ENCODE measurements around the gene PSMB5. TPM values are rescaled to one million over a fixed set of nuclear protein-coding genes. Genes with fewer than 3 reads are reported as not detected.

Gene PSMB5
- total RNA-seq, 1 donor from 2014 or later = 289 TPM

- TF ChIP-seq CTCF (IDR thresholded peaks at IDR 0.05; ENCODE audit: partially characterized antibody, unreplicated experiment) = no peak
- Mint-ChIP-seq H3K4me1 (ENCODE audit: low read depth, unreplicated experiment) (peaks cover 4% of the 10 kb centered on the region), H3K4me3 (ENCODE audit: unreplicated experiment) (no peak overlapping the region), H3K27me3 (ENCODE audit: unreplicated experiment) (peaks cover 2% of the 10 kb centered on the region), H3K27ac (ENCODE audit: unreplicated experiment) (no peak overlapping the region), H3K36me3 (ENCODE audit: unreplicated experiment) (peaks cover 5% of the 10 kb centered on the region), H3K9me3 (ENCODE audit: unreplicated experiment) (peaks cover 1% of the 10 kb centered on the region)
- no peak for DNase-seq
Observed at GRCh38 chr14:23077962-23078361, 43.3 kb upstream of the PSMB5 start.

GRCh38 chr14:23076785-23077408 is 42.2 kb upstream of the PSMB5 start:
- no peak overlapping the region for H3K27ac Mint-ChIP-seq (ENCODE audit: unreplicated experiment)
- peak; percentile 74 for TF ChIP-seq CTCF (IDR thresholded peaks at IDR 0.05; ENCODE audit: partially characterized antibody, unreplicated experiment)
- peaks cover 1% of the 10 kb centered on the region for H3K9me3 Mint-ChIP-seq (ENCODE audit: unreplicated experiment)
- peaks cover 9% of the 10 kb centered on the region for H3K4me1 Mint-ChIP-seq (ENCODE audit: low read depth, unreplicated experiment)
- DNase-seq = no peak
- H3K36me3 Mint-ChIP-seq (ENCODE audit: unreplicated experiment) = peaks cover 5% of the 10 kb centered on the region
- peaks cover 2% of the 10 kb centered on the region for H3K27me3 Mint-ChIP-seq (ENCODE audit: unreplicated experiment)
- H3K4me3 Mint-ChIP-seq (ENCODE audit: unreplicated experiment) = no peak overlapping the region

GRCh38 chr14:23074906-23075305 is 40.2 kb upstream of the PSMB5 start:
- no peaks in the 10 kb centered on the region for H3K36me3 Mint-ChIP-seq (ENCODE audit: unreplicated experiment)
- peaks cover 5% of the 10 kb centered on the region for H3K27me3 Mint-ChIP-seq (ENCODE audit: unreplicated experiment)
- no peak for TF ChIP-seq CTCF (IDR thresholded peaks at IDR 0.05; ENCODE audit: partially characterized antibody, unreplicated experiment)
- peaks cover 5% of the 10 kb centered on the region for H3K9me3 Mint-ChIP-seq (ENCODE audit: unreplicated experiment)
- peaks cover 16% of the 10 kb centered on the region for H3K4me1 Mint-ChIP-seq (ENCODE audit: low read depth, unreplicated experiment)
- no peak for DNase-seq
- no peak overlapping the region for H3K4me3 Mint-ChIP-seq (ENCODE audit: unreplicated experiment)
- no peak overlapping the region for H3K27ac Mint-ChIP-seq (ENCODE audit: unreplicated experiment)

GRCh38 chr14:23071921-23072539 is 37.3 kb upstream of the PSMB5 start:
- no peak for TF ChIP-seq CTCF (IDR thresholded peaks at IDR 0.05; ENCODE audit: partially characterized antibody, unreplicated experiment)
- Mint-ChIP-seq H3K36me3 (ENCODE audit: unreplicated experiment) (peaks cover 1% of the 10 kb centered on the region), H3K4me1 (ENCODE audit: low read depth, unreplicated experiment) (peaks cover 25% of the 10 kb centered on the region), H3K4me3 (ENCODE audit: unreplicated experiment) (peak overlapping the region; percentile 94), H3K9me3 (ENCODE audit: unreplicated experiment) (peaks cover 5% of the 10 kb centered on the region), H3K27ac (ENCODE audit: unreplicated experiment) (peak overlapping the region; percentile 93), H3K27me3 (ENCODE audit: unreplicated experiment) (peaks cover 5% of the 10 kb centered on the region)
- no peak for DNase-seq

GRCh38 chr14:23071244-23071920 is 36.7 kb upstream of the PSMB5 start:
- Mint-ChIP-seq H3K27me3 (ENCODE audit: unreplicated experiment) (peaks cover 5% of the 10 kb centered on the region), H3K27ac (ENCODE audit: unreplicated experiment) (peak overlapping the region; percentile 93), H3K4me1 (ENCODE audit: low read depth, unreplicated experiment) (peaks cover 25% of the 10 kb centered on the region), H3K36me3 (ENCODE audit: unreplicated experiment) (peaks cover 5% of the 10 kb centered on the region), H3K9me3 (ENCODE audit: unreplicated experiment) (peaks cover 5% of the 10 kb centered on the region), H3K4me3 (ENCODE audit: unreplicated experiment) (peak overlapping the region; percentile 94)
- no peak for TF ChIP-seq CTCF (IDR thresholded peaks at IDR 0.05; ENCODE audit: partially characterized antibody, unreplicated experiment)
- peak; percentile 85 for DNase-seq
